HEK293 (cell line): ENCODE data around the gene EXTL1.

ENCODE experiments used
- CTCF ChIA-PET: fragments of 350-600 bp; formaldehyde crosslinking; extraction: SDS; loops from one replicate; lab custom pipeline; 2021; ENCODE audit warnings: antibody characterized with exemption; lab: Yijun Ruan, JAX
- POLR2A ChIA-PET: fragments of 300-600 bp; formaldehyde crosslinking; extraction: SDS; loops from one replicate; lab custom pipeline; 2020; ENCODE audit warnings: antibody characterized with exemption, inconsistent platforms; lab: Yijun Ruan, JAX
- H3K27ac ChIP-seq: fragments of 200-500 bp; sonication (Bioruptor generic); 2 replicates; pipeline ENCODE4 v1.5.1; 2014; ENCODE audit warnings: low read depth, low read length, control low read depth, inconsistent platforms; ENCODE audit errors: extremely low read depth
- H3K36me3 ChIP-seq, 2 experiments: fragments of 200-500 bp in 1 of 2; sonication (Bioruptor generic) in 1 of 2; 1 replicate in 1 of 2; 2 replicates in 1 of 2; pipeline ENCODE4 v1.5.1; 2014 to 2017; ENCODE audit warnings: inconsistent platforms in 2 of 2, low read length in 2 of 2; ENCODE audit not compliant: control insufficient read depth in 2 of 2, insufficient read depth in 1 of 2
- H3K4me1 ChIP-seq: fragments of 200-500 bp; sonication (Bioruptor generic); 2 replicates; pipeline ENCODE4 v1.5.1; 2014; ENCODE audit warnings: mild to moderate bottlenecking, low read length, inconsistent platforms; ENCODE audit not compliant: control insufficient read depth, insufficient read depth
- H3K4me3 ChIP-seq: 2 replicates; pipeline ENCODE4 v1.5.1; 2011; ENCODE audit warnings: low read depth, mild to moderate bottlenecking, control low read depth, low read length, moderate library complexity
- H3K9me3 ChIP-seq: fragments of 200-500 bp; sonication (Bioruptor generic); 2 replicates; pipeline ENCODE4 v1.5.1; 2014; ENCODE audit warnings: low read depth, low read length, inconsistent platforms; ENCODE audit not compliant: control insufficient read depth, insufficient read depth
- FEZF1 ChIP-seq: fragments of 450-650 bp; formaldehyde crosslinking; IDR thresholded peaks from 2 replicates; pipeline ENCODE4 v1.5.1; 2016; ENCODE audit warnings: missing biosample characterization, missing genetic modification characterization
- HIC1 ChIP-seq: fragments of 450-650 bp; formaldehyde crosslinking; IDR thresholded peaks from 2 replicates; pipeline ENCODE4 v1.5.1; 2016; ENCODE audit warnings: missing biosample characterization, missing genetic modification characterization
- PRDM10 ChIP-seq: fragments of 450-650 bp; formaldehyde crosslinking; IDR thresholded peaks from 2 replicates; pipeline ENCODE4 v1.5.1; 2016; ENCODE audit warnings: missing biosample characterization, missing genetic modification characterization
- PRDM6 ChIP-seq: fragments of 450-650 bp; formaldehyde crosslinking; IDR thresholded peaks from 2 replicates; pipeline ENCODE4 v1.5.1; 2017; ENCODE audit warnings: missing biosample characterization, missing genetic modification characterization
- SCRT1 ChIP-seq: fragments of 450-650 bp; formaldehyde crosslinking; IDR thresholded peaks from 2 replicates; pipeline ENCODE4 v1.5.1; 2016; ENCODE audit warnings: missing biosample characterization, missing genetic modification characterization, borderline replicate concordance
- ZNF146 ChIP-seq: fragments of 450-650 bp; formaldehyde crosslinking; IDR thresholded peaks from 2 replicates; pipeline ENCODE4 v1.5.1; 2016; ENCODE audit warnings: missing biosample characterization, missing genetic modification characterization
- ZNF169 ChIP-seq: fragments of 450-650 bp; formaldehyde crosslinking; IDR thresholded peaks from 2 replicates; pipeline ENCODE4 v1.5.1; 2016; ENCODE audit warnings: missing biosample characterization, missing genetic modification characterization
- ZNF202 ChIP-seq: fragments of 450-650 bp; formaldehyde crosslinking; IDR thresholded peaks from 2 replicates; pipeline ENCODE4 v1.5.1; 2016; ENCODE audit warnings: missing biosample characterization, missing genetic modification characterization, borderline replicate concordance
- ZNF223 ChIP-seq: fragments of 450-650 bp; formaldehyde crosslinking; IDR thresholded peaks from 2 replicates; pipeline ENCODE4 v1.5.1; 2016; ENCODE audit warnings: missing biosample characterization, missing genetic modification characterization
- ZNF239 ChIP-seq: fragments of 450-650 bp; formaldehyde crosslinking; IDR thresholded peaks from 2 replicates; pipeline ENCODE4 v1.5.1; 2016; ENCODE audit warnings: missing biosample characterization, missing genetic modification characterization
- ZNF302 ChIP-seq: fragments of 450-650 bp; formaldehyde crosslinking; IDR thresholded peaks from 2 replicates; pipeline ENCODE4 v1.5.1; 2016; ENCODE audit warnings: missing biosample characterization, missing genetic modification characterization, low read depth
- ZNF341 ChIP-seq: fragments of 450-650 bp; formaldehyde crosslinking; IDR thresholded peaks from 2 replicates; pipeline ENCODE4; 2016; ENCODE audit warnings: low read depth, missing biosample characterization, missing genetic modification characterization
- ZNF404 ChIP-seq: fragments of 450-650 bp; formaldehyde crosslinking; IDR thresholded peaks from 2 replicates; pipeline ENCODE4 v1.5.1; 2017; ENCODE audit warnings: missing biosample characterization, missing genetic modification characterization
- ZNF423 ChIP-seq: fragments of 450-650 bp; formaldehyde crosslinking; IDR thresholded peaks from 2 replicates; pipeline ENCODE4 v1.5.1; 2016; ENCODE audit warnings: missing biosample characterization, missing genetic modification characterization
- ZNF426 ChIP-seq: fragments of 450-650 bp; formaldehyde crosslinking; IDR thresholded peaks from 2 replicates; pipeline ENCODE4 v1.5.1; 2017; ENCODE audit warnings: missing biosample characterization, missing genetic modification characterization, mild to moderate bottlenecking, inconsistent platforms, moderate library complexity
- ZNF626 ChIP-seq: fragments of 450-650 bp; sonication (Bioruptor Pico); formaldehyde crosslinking; IDR thresholded peaks from 2 replicates; pipeline ENCODE4 v1.5.1; 2018; ENCODE audit warnings: missing biosample characterization, missing genetic modification characterization, inconsistent platforms
- ZSCAN5A ChIP-seq: fragments of 450-650 bp; formaldehyde crosslinking; IDR thresholded peaks from 2 replicates; pipeline ENCODE4 v1.5.1; 2016; ENCODE audit warnings: missing biosample characterization, missing genetic modification characterization
- TF ChIP-seq, protein P1 (sequence below): fragments of 450-650 bp; formaldehyde crosslinking; IDR thresholded peaks from 2 replicates; pipeline ENCODE4 v1.5.1; 2017; ENCODE audit warnings: missing biosample characterization, mild to moderate bottlenecking, missing genetic modification characterization, moderate library complexity

Gene EXTL1

DNA sequence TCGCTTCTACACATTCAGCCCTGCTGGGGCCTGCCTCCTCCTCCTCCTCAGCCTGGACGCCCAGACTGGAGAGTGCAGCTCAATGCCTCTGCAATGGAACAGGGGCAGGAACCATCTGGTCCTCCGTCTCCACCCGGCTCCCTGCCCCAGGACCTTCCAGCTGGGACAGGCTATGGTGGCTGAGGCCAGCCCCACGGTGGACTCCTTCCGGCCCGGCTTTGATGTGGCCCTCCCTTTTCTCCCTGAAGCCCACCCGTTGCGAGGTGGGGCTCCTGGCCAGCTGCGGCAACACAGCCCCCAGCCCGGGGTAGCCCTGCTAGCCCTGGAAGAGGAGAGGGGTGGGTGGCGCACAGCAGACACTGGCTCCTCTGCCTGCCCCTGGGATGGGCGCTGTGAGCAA lies 1.4 kb downstream of the EXTL1 start:
- Histone ChIP-seq H3K9me3 (no peaks in the 10 kb centered on the region), H3K27ac (no peak overlapping the region), H3K4me3 (no peak overlapping the region), H3K4me1 (no peaks in the 10 kb centered on the region), H3K36me3 (no peaks in the 10 kb centered on the region)
- TF ChIP-seq PRDM10 (no peak), ZNF626 (no peak)
- ChIA-PET CTCF (interaction anchor here (0.7 to 1.7 kb wide), 4 partner anchors 12 to 128 kb away, joined by 3 to 7 read pairs (median 3); no protein-coding TSS in a partner anchor), POLR2A (no interaction called here)

DNA sequence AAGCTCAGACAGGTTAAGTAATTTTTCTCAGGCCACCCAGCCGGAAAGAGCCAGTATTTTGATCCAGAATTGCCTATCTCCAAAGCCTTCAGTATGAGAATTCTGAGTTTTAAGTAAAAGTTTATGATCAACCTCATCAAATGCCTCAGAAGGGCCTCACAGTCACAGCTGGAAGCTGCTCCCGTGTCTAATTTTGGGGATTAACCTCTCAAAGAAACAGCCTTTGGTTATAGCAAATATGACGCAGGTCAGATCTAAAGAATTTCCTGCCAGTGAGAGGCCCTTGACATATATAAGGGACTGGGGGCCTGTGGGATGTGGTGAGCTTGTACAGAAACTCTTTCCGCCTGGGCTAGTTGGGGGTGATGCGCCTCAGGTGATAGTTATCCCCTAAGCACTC lies 2.3 kb downstream of the EXTL1 start:
- H3K36me3 ChIP-seq = no peaks in the 10 kb centered on the region
- TF ChIP-seq ZNF239 (tag by site-specific recombination) (no peak), PRDM6 (peak; percentile 63)
- CTCF ChIA-PET = interaction anchor here (0.8 to 1.7 kb wide), 3 partner anchors 11 to 129 kb away, joined by 3 to 7 read pairs (median 4); no protein-coding TSS in a partner anchor
- H3K4me3 ChIP-seq = no peak overlapping the region
- POLR2A ChIA-PET = interaction anchor here (0.6 kb wide), 1 partner anchor 132 kb away, joined by 7 read pairs; no protein-coding TSS in a partner anchor
- H3K27ac ChIP-seq = no peak overlapping the region
- no peaks in the 10 kb centered on the region for H3K9me3 ChIP-seq
- H3K4me1 ChIP-seq = no peaks in the 10 kb centered on the region

- Histone ChIP-seq H3K36me3 (no peaks in the 10 kb centered on the region), H3K4me3 (no peak overlapping the region), H3K9me3 (no peaks in the 10 kb centered on the region), H3K27ac (no peak overlapping the region), H3K4me1 (no peaks in the 10 kb centered on the region)
- ChIA-PET POLR2A (no interaction called here), CTCF (interaction anchor here (0.6 to 1.0 kb wide), 2 partner anchors 11 to 504 kb away, joined by 3 read pairs; no protein-coding TSS in a partner anchor)
- TF ChIP-seq ZNF423 (no peak), ZNF146 (no peak), ZNF341 (peak; percentile 30; the same call in 1 of the 2 replicates)
Observed at GRCh38 chr1:26025060-26025459, 3.5 kb downstream of the EXTL1 start.

DNA sequence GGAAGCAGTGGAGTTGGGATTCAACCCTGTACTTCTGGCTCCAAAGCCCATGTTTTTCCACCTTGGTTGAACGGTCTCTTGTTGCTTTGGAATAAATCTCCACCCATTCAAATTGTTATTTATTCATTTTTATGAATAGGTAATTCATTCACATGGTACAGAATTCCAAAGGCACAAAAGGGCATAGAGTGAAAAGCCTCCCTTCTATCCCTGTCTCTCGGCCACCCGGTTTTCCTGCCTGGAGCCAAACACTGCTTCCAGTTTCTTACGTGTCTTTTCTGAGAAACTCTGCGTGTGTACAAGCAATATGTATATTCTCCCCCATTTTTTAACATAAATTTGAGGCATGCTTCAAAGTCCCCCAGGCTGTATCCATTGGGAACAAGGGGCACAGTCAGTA lies 3.9 kb downstream of the EXTL1 start:
- Histone ChIP-seq H3K9me3 (no peaks in the 10 kb centered on the region), H3K4me1 (no peaks in the 10 kb centered on the region), H3K27ac (no peak overlapping the region), H3K4me3 (no peak overlapping the region), H3K36me3 (no peaks in the 10 kb centered on the region)
- ChIA-PET CTCF (interaction anchor here (1.2 kb wide), 1 partner anchor 11 kb away, joined by 6 read pairs; no protein-coding TSS in a partner anchor), POLR2A (interaction anchor here (0.7 kb wide), 1 partner anchor 350 kb away, joined by 6 read pairs; no protein-coding TSS in a partner anchor)
- TF ChIP-seq SCRT1 (tag by site-specific recombination) (no peak), ZNF426 (tag by site-specific recombination) (no peak), ZNF302 (no peak), ZNF169 (tag by site-specific recombination) (no peak), HIC1 (no peak), ZNF223 (tag by site-specific recombination) (no peak), FEZF1 (tag by site-specific recombination) (no peak), ZSCAN5A (tag by site-specific recombination) (no peak), ZNF202 (no peak), ZNF404 (tag by site-specific recombination) (no peak)
- TF ChIP-seq, protein P1, sequence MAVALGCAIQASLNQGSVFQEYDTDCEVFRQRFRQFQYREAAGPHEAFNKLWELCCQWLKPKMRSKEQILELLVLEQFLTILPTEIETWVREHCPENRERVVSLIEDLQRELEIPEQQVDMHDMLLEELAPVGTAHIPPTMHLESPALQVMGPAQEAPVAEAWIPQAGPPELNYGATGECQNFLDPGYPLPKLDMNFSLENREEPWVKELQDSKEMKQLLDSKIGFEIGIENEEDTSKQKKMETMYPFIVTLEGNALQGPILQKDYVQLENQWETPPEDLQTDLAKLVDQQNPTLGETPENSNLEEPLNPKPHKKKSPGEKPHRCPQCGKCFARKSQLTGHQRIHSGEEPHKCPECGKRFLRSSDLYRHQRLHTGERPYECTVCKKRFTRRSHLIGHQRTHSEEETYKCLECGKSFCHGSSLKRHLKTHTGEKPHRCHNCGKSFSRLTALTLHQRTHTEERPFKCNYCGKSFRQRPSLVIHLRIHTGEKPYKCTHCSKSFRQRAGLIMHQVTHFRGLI = no peak
